Neural cell (in vitro differentiated cells): ENCODE measurements around the gene ZC3H12C.

Experiments
- CTCF ChIP-seq: fragments of 450-650 bp; IDR thresholded peaks from 2 replicates; pipeline ENCODE4 v1.5.1; 2014; ENCODE audit warnings: antibody characterized with exemption, mild to moderate bottlenecking, moderate library complexity; ENCODE audit not compliant: poor library complexity, severe bottlenecking
- EP300 ChIP-seq: fragments of 450-650 bp; conservative IDR thresholded peaks from 2 replicates; pipeline ENCODE4 v1.6.1; 2014; ENCODE audit warnings: antibody characterized with exemption, mild to moderate bottlenecking, moderate library complexity; ENCODE audit not compliant: poor library complexity, severe bottlenecking
- POLR2AphosphoS5 ChIP-seq: IDR thresholded peaks from 2 replicates; pipeline ENCODE4 v1.6.1; 2012
- REST ChIP-seq: IDR thresholded peaks from 2 replicates; pipeline ENCODE4 v1.6.1; 2012; ENCODE audit warnings: borderline replicate concordance

- TF ChIP-seq CTCF, result no peak
- TF ChIP-seq REST, result no peak
- TF ChIP-seq EP300, result no peak
- TF ChIP-seq POLR2AphosphoS5, result no peak
Measured at GRCh38 chr11:110078923-110079544, 14.2 kb upstream of the ZC3H12C start.
